ENCODE measurements around the gene CLINT1. TPM values are rescaled to one million over a fixed set of nuclear protein-coding genes. Genes with fewer than 3 reads are reported as not detected.
A peak's percentile ranks its signal among the peaks of the same experiment; 100 is the strongest.

CLINT1 gene
- total RNA-seq, 1 donor, result 78.6 TPM

DNA sequence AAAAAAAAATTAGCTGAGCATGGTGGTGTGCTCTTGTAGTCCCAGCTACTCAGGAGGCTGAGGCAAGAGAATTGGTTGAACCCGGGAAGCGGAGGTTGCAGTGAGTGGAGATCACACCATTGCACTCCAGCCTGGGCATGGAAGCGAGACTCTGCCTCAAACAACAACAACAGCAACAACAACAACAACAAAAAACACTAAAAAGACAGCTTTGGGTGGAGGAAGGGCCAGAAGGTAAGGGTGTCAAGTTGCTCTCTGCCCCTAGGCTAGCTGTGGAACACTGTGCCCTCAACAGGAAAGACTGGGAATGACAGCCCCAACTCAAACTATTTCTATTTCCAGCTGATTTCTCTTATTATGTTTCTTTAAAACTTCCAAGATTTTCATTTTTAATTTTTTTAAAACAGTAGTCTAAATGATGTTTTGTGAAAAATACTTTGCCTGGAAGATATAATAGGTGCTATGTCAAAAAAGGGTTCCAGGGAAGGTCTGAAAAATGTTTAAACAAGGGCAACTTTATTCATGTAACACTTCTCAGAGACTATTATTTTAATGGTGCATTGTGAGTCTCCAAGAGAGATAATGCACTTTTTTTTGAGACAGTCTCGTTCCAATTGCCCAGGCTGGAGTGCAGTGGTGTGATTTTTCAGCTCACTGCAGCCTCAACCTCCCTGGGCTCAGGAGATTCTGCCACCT is 29.9 kb downstream of the CLINT1 start:
- TF ChIP-seq, protein P1, sequence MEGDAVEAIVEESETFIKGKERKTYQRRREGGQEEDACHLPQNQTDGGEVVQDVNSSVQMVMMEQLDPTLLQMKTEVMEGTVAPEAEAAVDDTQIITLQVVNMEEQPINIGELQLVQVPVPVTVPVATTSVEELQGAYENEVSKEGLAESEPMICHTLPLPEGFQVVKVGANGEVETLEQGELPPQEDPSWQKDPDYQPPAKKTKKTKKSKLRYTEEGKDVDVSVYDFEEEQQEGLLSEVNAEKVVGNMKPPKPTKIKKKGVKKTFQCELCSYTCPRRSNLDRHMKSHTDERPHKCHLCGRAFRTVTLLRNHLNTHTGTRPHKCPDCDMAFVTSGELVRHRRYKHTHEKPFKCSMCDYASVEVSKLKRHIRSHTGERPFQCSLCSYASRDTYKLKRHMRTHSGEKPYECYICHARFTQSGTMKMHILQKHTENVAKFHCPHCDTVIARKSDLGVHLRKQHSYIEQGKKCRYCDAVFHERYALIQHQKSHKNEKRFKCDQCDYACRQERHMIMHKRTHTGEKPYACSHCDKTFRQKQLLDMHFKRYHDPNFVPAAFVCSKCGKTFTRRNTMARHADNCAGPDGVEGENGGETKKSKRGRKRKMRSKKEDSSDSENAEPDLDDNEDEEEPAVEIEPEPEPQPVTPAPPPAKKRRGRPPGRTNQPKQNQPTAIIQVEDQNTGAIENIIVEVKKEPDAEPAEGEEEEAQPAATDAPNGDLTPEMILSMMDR (IDR thresholded peaks at IDR 0.05; ENCODE audit: insufficient read depth, low read length), result peak; percentile 36
- H3K4me3 ChIP-seq (ENCODE audit: low read depth, low read length), result no peak overlapping the region
- no peak for DNase-seq (ENCODE audit: low read depth)

DNA sequence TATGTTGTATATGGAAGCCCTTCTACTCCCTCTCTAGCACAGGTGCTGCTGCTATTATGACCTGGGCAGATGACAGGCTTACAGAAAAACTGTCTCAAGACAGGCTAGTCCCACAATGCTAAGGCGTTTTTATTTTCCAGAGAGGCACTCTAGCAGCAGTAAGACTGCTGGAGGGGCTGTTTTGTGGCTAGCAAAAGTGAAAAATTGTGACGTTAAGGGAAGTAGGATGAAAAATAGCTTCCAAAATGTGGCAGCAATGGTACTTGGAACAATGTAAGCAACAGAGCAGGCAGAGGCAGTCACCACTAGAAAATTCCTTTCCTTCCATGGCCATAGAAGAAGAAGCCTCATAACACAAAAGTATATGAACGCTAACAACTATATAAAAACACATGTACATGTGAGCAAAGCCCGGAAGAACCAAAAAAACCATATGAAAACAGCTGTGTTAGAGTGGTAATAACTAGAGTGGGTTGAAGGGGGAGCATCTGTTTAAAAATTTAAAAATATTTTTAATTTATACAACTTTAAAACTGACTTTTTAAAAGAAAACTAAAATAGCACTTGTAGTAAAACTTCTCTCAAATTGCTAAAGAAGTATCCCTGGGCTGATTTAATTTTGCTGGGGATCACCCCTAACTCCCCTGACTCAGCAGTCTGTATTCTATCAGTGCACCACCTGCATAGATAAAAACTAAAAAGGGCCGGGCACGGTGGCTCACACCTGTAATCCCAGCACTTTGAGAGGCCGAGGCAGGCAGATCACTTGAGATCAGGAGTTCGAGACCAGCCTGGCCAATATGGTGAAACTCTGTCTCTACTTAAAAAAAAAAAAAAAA is 30.6 kb downstream of the CLINT1 start:
- no peak overlapping the region for H3K4me3 ChIP-seq (ENCODE audit: low read depth, low read length)
- TF ChIP-seq, protein P1 (IDR thresholded peaks at IDR 0.05; ENCODE audit: insufficient read depth, low read length), result no peak
- DNase-seq (ENCODE audit: low read depth), result peak; percentile 28

DNA sequence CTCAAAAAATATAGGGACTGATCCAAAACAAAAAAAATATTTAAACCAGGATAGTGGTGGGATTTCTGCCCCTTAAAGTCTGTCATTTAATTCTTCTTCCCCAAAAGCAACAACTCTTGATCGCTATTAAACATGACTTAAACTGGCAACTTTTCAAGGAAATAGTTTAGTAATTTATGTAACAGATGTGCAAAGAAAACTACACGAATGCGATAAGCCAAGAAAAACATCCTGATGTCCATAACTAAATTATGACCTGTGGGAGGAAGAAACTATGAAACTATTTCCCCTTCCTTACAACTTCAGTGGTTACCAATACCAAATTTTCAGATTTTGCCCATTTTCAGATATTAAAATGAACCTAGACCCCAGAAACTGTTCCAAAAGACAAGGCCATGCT is 31.5 kb downstream of the CLINT1 start:
- H3K4me3 ChIP-seq (ENCODE audit: low read depth, low read length), result no peak overlapping the region
- TF ChIP-seq, protein P1 (IDR thresholded peaks at IDR 0.05; ENCODE audit: insufficient read depth, low read length), result no peak
- peak; percentile 64 for DNase-seq (ENCODE audit: low read depth)

DNA sequence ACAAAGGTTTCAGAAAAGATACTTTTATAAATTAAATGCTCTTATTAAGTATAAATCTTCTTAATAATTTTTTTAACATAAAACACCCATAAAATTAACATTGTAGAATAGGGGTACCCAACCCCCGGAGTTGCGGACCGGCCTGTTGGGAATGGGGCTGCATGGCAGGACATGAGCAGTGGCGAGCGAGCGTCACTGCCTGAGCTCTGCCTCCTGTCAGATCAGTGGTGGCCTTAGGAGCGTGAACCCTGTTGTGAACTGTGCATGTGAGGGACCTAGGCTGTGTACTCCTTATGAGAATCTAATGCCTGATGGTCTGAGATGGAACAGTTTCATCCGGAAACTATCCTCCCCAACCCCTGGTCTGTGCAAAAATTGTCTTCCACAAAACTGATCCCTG is 35.3 kb downstream of the CLINT1 start:
- TF ChIP-seq, protein P1 (IDR thresholded peaks at IDR 0.05; ENCODE audit: insufficient read depth, low read length), result no peak

DNA sequence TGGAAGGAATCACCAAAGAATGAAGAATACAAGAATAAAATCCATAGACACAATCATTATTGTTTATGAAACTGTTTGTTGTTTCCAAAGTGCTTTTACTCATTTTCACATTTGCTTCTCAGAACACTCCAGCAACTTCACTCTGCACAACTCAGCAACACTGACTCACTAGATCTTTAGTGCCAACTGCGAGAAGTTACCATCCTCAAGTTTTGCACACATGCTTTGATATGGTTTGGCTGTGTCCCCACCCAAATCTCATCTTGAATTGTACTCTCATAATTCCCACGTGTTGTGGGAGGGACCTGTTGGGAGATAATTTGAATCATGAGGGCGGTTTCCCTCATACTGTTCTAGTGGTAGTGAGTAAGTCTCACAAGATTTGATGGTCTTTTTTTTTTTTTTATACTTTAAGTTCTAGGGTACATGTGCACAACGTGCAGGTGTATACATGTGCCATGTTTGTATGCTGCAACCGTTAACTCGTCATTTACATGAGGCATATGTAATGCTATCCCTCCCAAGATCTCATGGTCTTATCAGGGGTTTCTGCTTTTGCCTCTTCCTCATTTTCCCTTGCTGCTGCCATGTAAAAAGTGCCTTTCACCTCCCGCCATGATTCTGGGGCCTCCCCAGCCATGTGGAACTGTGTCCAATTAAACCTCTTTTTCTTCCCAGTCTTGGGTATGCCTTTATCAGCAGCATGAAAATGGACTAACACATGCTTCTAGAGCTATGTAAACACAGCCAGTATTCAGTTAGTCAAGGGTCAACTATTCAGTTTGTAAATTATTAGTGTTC is 36.9 kb downstream of the CLINT1 start:
- TF ChIP-seq, protein P1 (IDR thresholded peaks at IDR 0.05; ENCODE audit: insufficient read depth, low read length), result no peak
- H3K4me3 ChIP-seq (ENCODE audit: low read depth, low read length), result no peak overlapping the region
- DNase-seq (ENCODE audit: low read depth), result peak; percentile 23

More for the DNA sequence above, 35.3 kb downstream of the CLINT1 start:
- no peak overlapping the region for H3K4me3 ChIP-seq (ENCODE audit: low read depth, low read length)
- DNase-seq (ENCODE audit: low read depth), result no peak

DNA sequence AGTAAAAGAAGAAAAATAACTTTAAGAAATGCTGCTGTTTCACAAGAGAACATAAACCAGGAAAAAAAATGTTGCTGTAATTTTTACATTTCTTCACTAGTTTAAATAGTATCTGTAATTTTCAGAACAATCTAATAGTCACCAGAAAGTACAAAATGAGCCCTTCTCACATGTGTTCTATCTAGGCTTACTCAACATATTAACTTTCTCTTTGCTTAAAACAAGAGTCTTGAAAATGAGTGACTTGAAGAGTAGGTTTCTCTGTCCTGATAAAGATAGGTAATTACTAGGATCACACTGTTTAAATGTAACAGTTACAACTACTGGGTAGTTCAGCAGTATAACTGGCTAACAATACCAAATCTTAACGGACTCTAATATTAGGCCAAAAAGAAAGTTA is 37.5 kb downstream of the CLINT1 start:
- no peak overlapping the region for H3K4me3 ChIP-seq (ENCODE audit: low read depth, low read length)
- no peak for DNase-seq (ENCODE audit: low read depth)
- TF ChIP-seq, protein P1 (IDR thresholded peaks at IDR 0.05; ENCODE audit: insufficient read depth, low read length), result no peak
